Naive thymus-derived CD8-positive, alpha-beta T cell (primary cell): ENCODE results near the gene SPRED2. TPM values are rescaled to one million over a fixed set of nuclear protein-coding genes. Genes with fewer than 3 reads are reported as not detected.
A peak's percentile ranks its signal among the peaks of the same experiment; 100 is the strongest.

Source experiments
- ATAC-seq, 2 donors: fragments of 150-1000 bp; cut with Tn5 transposase in 1 of 2; sonication (Bioruptor Pico), chemical (Tn5 transposase) in 1 of 2; 1 replicate in 1 of 2; 2 replicates in 1 of 2; pipeline ENCODE4 v1.10.0; 2021; ENCODE audit warnings: mild to moderate bottlenecking in 2 of 2, moderate library complexity in 2 of 2
- POLR2A ChIA-PET: fragments of 350-600 bp; sonication (Branson Sonifier 250); formaldehyde crosslinking; loops from one replicate; lab custom pipeline; 2021; ENCODE audit warnings: antibody characterized with exemption; lab: Charles Lee
- DNase-seq, 10 donors: peaks; one replicate each; pipeline versions ENCODE4 v3.0.0 to v3.0.0-alpha.2; 2020 to 2022
- H3K27ac Mint-ChIP-seq, 10 donors: one replicate each; pipeline ENCODE4 v1.8.0; 2020 to 2022; ENCODE audit warnings: mild to moderate bottlenecking in 10 of 10, mixed read lengths in 10 of 10, moderate library complexity in 4 of 10, inconsistent platforms in 1 of 10
- H3K27me3 Mint-ChIP-seq, 5 donors: one replicate each; pipeline ENCODE4 v1.8.0; 2021 to 2022; ENCODE audit warnings: mixed read lengths in 5 of 5
- H3K36me3 Mint-ChIP-seq, 3 donors: one replicate each; pipeline ENCODE4 v1.8.0; 2020 to 2022; ENCODE audit warnings: mixed read lengths in 3 of 3, mild to moderate bottlenecking in 2 of 3, inconsistent platforms in 1 of 3
- H3K4me1 Mint-ChIP-seq, 4 donors: one replicate each; pipeline ENCODE4 v1.8.0; 2021 to 2022; ENCODE audit warnings: mixed read lengths in 4 of 4
- H3K4me3 Mint-ChIP-seq, 10 donors: one replicate each; pipeline ENCODE4 v1.8.0; 2020 to 2022; ENCODE audit warnings: mild to moderate bottlenecking in 10 of 10, mixed read lengths in 10 of 10, moderate library complexity in 6 of 10, inconsistent platforms in 1 of 10
- H3K9me3 Mint-ChIP-seq, 9 donors: one replicate each; pipeline ENCODE4 v1.8.0; 2020 to 2022; ENCODE audit warnings: mixed read lengths in 9 of 9, mild to moderate bottlenecking in 3 of 9, inconsistent platforms in 1 of 9, moderate library complexity in 1 of 9
- polyA plus RNA-seq, 3 donors: library from polyadenylated mRNA; unstranded; fragments of 300-500 nt; fragmentation: Illumina TruSeq; gene quantifications; one replicate each; pipeline ENCODE4 v1.2.3, GENCODE V29; 2021
- total RNA-seq, 8 experiments: library from RNA in 2 of 8; stranded (reverse) in 2 of 8; gene quantifications; one replicate each; pipeline ENCODE4 v1.2.3 and lab custom pipeline; 2021 to 2026

The SPRED2 gene
- total RNA-seq (under 1 TPM; 0.23 to 0.33 TPM), polyA plus RNA-seq (under 1 TPM in 2 of 3 donors, not detected in 1; 0.17 to 0.57 TPM), total RNA-seq (lab: John Stamatoyannopoulos, UW) (0 to 9.5 (median 0.88) reads per million in 6 experiments)

GRCh38 chr2:65432227-65433190 lies at the start of gene SPRED2:
Gene SPRED2 (minus strand): TSS chr2:65432599. CDS start chr2:65431987, 612 bp downstream.
- peak within 1 kb of the TSS in 9 of 10 donors; percentile 16 to 84 (median 71) for H3K27ac Mint-ChIP-seq
- peaks cover 0 to 3% (median 0%) of the 10 kb centered on the region in 9 donors for H3K9me3 Mint-ChIP-seq
- peaks cover 25 to 51% (median 38%) of the 10 kb centered on the region in 5 donors for H3K27me3 Mint-ChIP-seq
- POLR2A ChIA-PET: interaction anchor here (1.5 kb wide), 1 partner anchor 302 kb away, joined by 3 read pairs; the partner anchor contains the start of gene RAB1A
- peaks cover 14 to 30% (median 17%) of the 10 kb centered on the region in 4 donors for H3K4me1 Mint-ChIP-seq
- ATAC-seq (peak; percentile 32 to 38), DNase-seq (peak; percentile 33 to 78 (median 52))
- H3K36me3 Mint-ChIP-seq: peaks cover 0 to 4% (median 0%) of the 10 kb centered on the region in 3 donors
- peak within 1 kb of the TSS; percentile 83 to 93 (median 90) for H3K4me3 Mint-ChIP-seq

- H3K4me3 Mint-ChIP-seq: no peak overlapping the region
- no peaks in the 10 kb centered on the region for H3K4me1 Mint-ChIP-seq
- no peak for ATAC-seq
- peaks cover 3 to 12% (median 10%) of the 10 kb centered on the region in 5 donors for H3K27me3 Mint-ChIP-seq
- DNase-seq: no peak
- POLR2A ChIA-PET: no interaction called here
- H3K36me3 Mint-ChIP-seq: no peaks in the 10 kb centered on the region
- H3K27ac Mint-ChIP-seq: no peak overlapping the region
- H3K9me3 Mint-ChIP-seq: peaks cover 0 to 6% (median 0%) of the 10 kb centered on the region in 9 donors
Observed at GRCh38 chr2:65481961-65482360, 49.6 kb upstream of the SPRED2 start.

- H3K27me3 Mint-ChIP-seq: peaks cover 3 to 10% (median 7%) of the 10 kb centered on the region in 5 donors
- H3K36me3 Mint-ChIP-seq: peaks cover 0 to 11% (median 3%) of the 10 kb centered on the region in 3 donors
- H3K9me3 Mint-ChIP-seq: peaks cover 0 to 21% (median 11%) of the 10 kb centered on the region in 9 donors
- DNase-seq (no peak), ATAC-seq (no peak)
- no peak overlapping the region for H3K4me3 Mint-ChIP-seq
- H3K4me1 Mint-ChIP-seq: no peaks in the 10 kb centered on the region
- POLR2A ChIA-PET: no interaction called here
- H3K27ac Mint-ChIP-seq: no peak overlapping the region
Observed at GRCh38 chr2:65479524-65479923, 47.1 kb upstream of the SPRED2 start.

- no peak for ATAC-seq
- H3K27ac Mint-ChIP-seq: no peak overlapping the region
- peaks cover 2 to 5% (median 3%) of the 10 kb centered on the region in 5 donors for H3K27me3 Mint-ChIP-seq
- peaks cover 0 to 20% (median 6%) of the 10 kb centered on the region in 3 donors for H3K36me3 Mint-ChIP-seq
- POLR2A ChIA-PET: no interaction called here
- no peak overlapping the region for H3K4me3 Mint-ChIP-seq
- peaks cover 5 to 30% (median 18%) of the 10 kb centered on the region in 9 donors for H3K9me3 Mint-ChIP-seq
- H3K4me1 Mint-ChIP-seq: no peaks in the 10 kb centered on the region
- no peak for DNase-seq
Observed at GRCh38 chr2:65478498-65479135, 46.2 kb upstream of the SPRED2 start.

- Mint-ChIP-seq H3K4me1 (no peaks in the 10 kb centered on the region), H3K27ac (no peak overlapping the region), H3K4me3 (no peak overlapping the region), H3K36me3 (peaks cover 0 to 20% (median 6%) of the 10 kb centered on the region in 3 donors), H3K9me3 (peaks cover 5 to 30% (median 18%) of the 10 kb centered on the region in 9 donors), H3K27me3 (peaks cover 0 to 5% (median 2%) of the 10 kb centered on the region in 5 donors)
- DNase-seq (no peak), ATAC-seq (no peak)
- POLR2A ChIA-PET: no interaction called here
Observed at GRCh38 chr2:65477590-65477989, 45.2 kb upstream of the SPRED2 start.

GRCh38 chr2:65476778-65477177 lies 44.4 kb upstream of the SPRED2 start:
- Mint-ChIP-seq H3K9me3 (peaks cover 5 to 30% (median 18%) of the 10 kb centered on the region in 9 donors), H3K4me1 (no peaks in the 10 kb centered on the region), H3K4me3 (no peak overlapping the region), H3K27me3 (peaks cover 0 to 5% (median 2%) of the 10 kb centered on the region in 5 donors), H3K36me3 (peaks cover 0 to 20% (median 6%) of the 10 kb centered on the region in 3 donors), H3K27ac (no peak overlapping the region)
- DNase-seq (no peak), ATAC-seq (no peak)
- POLR2A ChIA-PET: interaction anchor here (0.6 kb wide), 1 partner anchor 251 kb away, joined by 3 read pairs; no protein-coding TSS in a partner anchor

- Mint-ChIP-seq H3K4me1 (no peaks in the 10 kb centered on the region), H3K27ac (no peak overlapping the region), H3K27me3 (peaks cover 0 to 5% (median 1%) of the 10 kb centered on the region in 5 donors), H3K36me3 (peaks cover 0 to 20% (median 6%) of the 10 kb centered on the region in 3 donors), H3K9me3 (peaks cover 5 to 30% (median 18%) of the 10 kb centered on the region in 9 donors), H3K4me3 (no peak overlapping the region)
- ATAC-seq (no peak), DNase-seq (no peak)
- POLR2A ChIA-PET: no interaction called here
Observed at GRCh38 chr2:65475000-65475399, 42.6 kb upstream of the SPRED2 start.

- ATAC-seq (no peak), DNase-seq (no peak)
- Mint-ChIP-seq H3K4me1 (no peaks in the 10 kb centered on the region), H3K27ac (no peak overlapping the region), H3K36me3 (peaks cover 0 to 20% (median 6%) of the 10 kb centered on the region in 3 donors), H3K9me3 (peaks cover 5 to 30% (median 18%) of the 10 kb centered on the region in 9 donors), H3K4me3 (no peak overlapping the region), H3K27me3 (peaks cover 0 to 5% (median 0%) of the 10 kb centered on the region in 5 donors)
- POLR2A ChIA-PET: no interaction called here
Observed at GRCh38 chr2:65473045-65473444, 40.6 kb upstream of the SPRED2 start.

GRCh38 chr2:65471409-65471808 lies 39.0 kb upstream of the SPRED2 start:
- peaks cover 5 to 31% (median 17%) of the 10 kb centered on the region in 9 donors for H3K9me3 Mint-ChIP-seq
- DNase-seq (no peak), ATAC-seq (no peak)
- peaks cover 0 to 20% (median 6%) of the 10 kb centered on the region in 3 donors for H3K36me3 Mint-ChIP-seq
- H3K27me3 Mint-ChIP-seq: peaks cover 0 to 5% (median 0%) of the 10 kb centered on the region in 5 donors
- POLR2A ChIA-PET: no interaction called here
- H3K4me3 Mint-ChIP-seq: no peak overlapping the region
- H3K27ac Mint-ChIP-seq: no peak overlapping the region
- H3K4me1 Mint-ChIP-seq: peaks cover 0 to 6% (median 3%) of the 10 kb centered on the region in 4 donors

- Mint-ChIP-seq H3K36me3 (peaks cover 0 to 11% (median 2%) of the 10 kb centered on the region in 3 donors), H3K27me3 (peaks cover 0 to 18% (median 4%) of the 10 kb centered on the region in 5 donors), H3K4me1 (peaks cover 0 to 15% (median 3%) of the 10 kb centered on the region in 4 donors), H3K4me3 (peak overlapping the region in 1 of 10 donors; percentile 33), H3K27ac (peak overlapping the region in 1 of 10 donors; percentile 84), H3K9me3 (peaks cover 0 to 22% (median 0%) of the 10 kb centered on the region in 9 donors)
- POLR2A ChIA-PET: no interaction called here
- no peak for DNase-seq
- no peak for ATAC-seq
Observed at GRCh38 chr2:65466551-65466950, 34.2 kb upstream of the SPRED2 start.

- Mint-ChIP-seq H3K9me3 (peaks cover 0 to 25% (median 0%) of the 10 kb centered on the region in 9 donors), H3K36me3 (peaks cover 0 to 14% (median 2%) of the 10 kb centered on the region in 3 donors), H3K4me1 (peaks cover 0 to 15% (median 3%) of the 10 kb centered on the region in 4 donors), H3K27me3 (peaks cover 3 to 25% (median 8%) of the 10 kb centered on the region in 5 donors), H3K4me3 (no peak overlapping the region), H3K27ac (peak overlapping the region in 1 of 10 donors; percentile 61)
- no peak for DNase-seq
- POLR2A ChIA-PET: no interaction called here
- no peak for ATAC-seq
Observed at GRCh38 chr2:65465857-65466256, 33.5 kb upstream of the SPRED2 start.

GRCh38 chr2:65465124-65465523 lies 32.7 kb upstream of the SPRED2 start:
- DNase-seq (no peak), ATAC-seq (no peak)
- peaks cover 3 to 28% (median 10%) of the 10 kb centered on the region in 5 donors for H3K27me3 Mint-ChIP-seq
- peaks cover 0 to 25% (median 0%) of the 10 kb centered on the region in 9 donors for H3K9me3 Mint-ChIP-seq
- no peak overlapping the region for H3K27ac Mint-ChIP-seq
- H3K36me3 Mint-ChIP-seq: peaks cover 0 to 14% (median 2%) of the 10 kb centered on the region in 3 donors
- POLR2A ChIA-PET: no interaction called here
- H3K4me3 Mint-ChIP-seq: no peak overlapping the region
- peaks cover 0 to 15% (median 3%) of the 10 kb centered on the region in 4 donors for H3K4me1 Mint-ChIP-seq
